ENCODE measurements around the gene IL21R.
A peak's percentile ranks its signal among the peaks of the same experiment; 100 is the strongest.

IL21R gene

GRCh38 chr16:27417047-27417671, 15.2 kb downstream of the IL21R start:
- no peak for DNase-seq (ENCODE audit: insufficient read length, low spot score)
- no peak for TF ChIP-seq TAF1 (IDR thresholded peaks at IDR 0.05; ENCODE audit: low read depth, low read length)
- FAIRE-seq = peak; percentile 85

GRCh38 chr16:27421961-27422740, 20.2 kb downstream of the IL21R start:
- TF ChIP-seq POLR2AphosphoS5 (IDR thresholded peaks at IDR 0.05; ENCODE audit: low read depth, low read length) (no peak), SPI1 (IDR thresholded peaks at IDR 0.05; ENCODE audit: low read depth, low read length) (no peak), TAF1 (IDR thresholded peaks at IDR 0.05; ENCODE audit: low read depth, low read length) (no peak), POLR2A (IDR thresholded peaks at IDR 0.05; ENCODE audit: low read depth, low read length) (no peak), PAX5 (IDR thresholded peaks at IDR 0.05; ENCODE audit: insufficient read depth, low read length, severe bottlenecking) (no peak), POU2F2 (IDR thresholded peaks at IDR 0.05; ENCODE audit: low read depth, low read length) (no peak)
- FAIRE-seq = no peak
- no peak for DNase-seq (ENCODE audit: insufficient read length, low spot score)

GRCh38 chr16:27424772-27425498, 23.0 kb downstream of the IL21R start:
- no peak for FAIRE-seq

GRCh38 chr16:27425961-27426360, 24.0 kb downstream of the IL21R start:
- FAIRE-seq (no peak), DNase-seq (ENCODE audit: insufficient read length, low spot score) (no peak)
- TF ChIP-seq SPI1 (IDR thresholded peaks at IDR 0.05; ENCODE audit: low read depth, low read length) (no peak), PAX5 (IDR thresholded peaks at IDR 0.05; ENCODE audit: insufficient read depth, low read length, severe bottlenecking) (no peak), POLR2AphosphoS5 (IDR thresholded peaks at IDR 0.05; ENCODE audit: low read depth, low read length) (no peak), POU2F2 (IDR thresholded peaks at IDR 0.05; ENCODE audit: low read depth, low read length) (no peak), POLR2A (IDR thresholded peaks at IDR 0.05; ENCODE audit: low read depth, low read length) (no peak), TAF1 (IDR thresholded peaks at IDR 0.05; ENCODE audit: low read depth, low read length) (no peak)

More at GRCh38 chr16:27424772-27425498, 23.0 kb downstream of the IL21R start:
- TF ChIP-seq POLR2A (IDR thresholded peaks at IDR 0.05; ENCODE audit: low read depth, low read length) (peak; percentile 63; the same call in 1 of the 2 replicates), SPI1 (IDR thresholded peaks at IDR 0.05; ENCODE audit: low read depth, low read length) (no peak), POLR2AphosphoS5 (IDR thresholded peaks at IDR 0.05; ENCODE audit: low read depth, low read length) (peak; percentile 66), PAX5 (IDR thresholded peaks at IDR 0.05; ENCODE audit: insufficient read depth, low read length, severe bottlenecking) (no peak), TAF1 (IDR thresholded peaks at IDR 0.05; ENCODE audit: low read depth, low read length) (no peak)
- DNase-seq (ENCODE audit: insufficient read length, low spot score) = no peak

GRCh38 chr16:27426423-27427408, 24.7 kb downstream of the IL21R start:
- peak; percentile 57 for DNase-seq (ENCODE audit: insufficient read length, low spot score)
- peak; percentile 100 for FAIRE-seq
- TF ChIP-seq SPI1 (IDR thresholded peaks at IDR 0.05; ENCODE audit: low read depth, low read length) = peak; percentile 77
- peak; percentile 79 for TF ChIP-seq POLR2A (IDR thresholded peaks at IDR 0.05; ENCODE audit: low read depth, low read length)
- no peak for TF ChIP-seq TAF1 (IDR thresholded peaks at IDR 0.05; ENCODE audit: low read depth, low read length)
- peak; percentile 87 for TF ChIP-seq POLR2AphosphoS5 (IDR thresholded peaks at IDR 0.05; ENCODE audit: low read depth, low read length)
- peak; percentile 96 for TF ChIP-seq PAX5 (IDR thresholded peaks at IDR 0.05; ENCODE audit: insufficient read depth, low read length, severe bottlenecking)
- TF ChIP-seq POU2F2 (IDR thresholded peaks at IDR 0.05; ENCODE audit: low read depth, low read length) = peak; percentile 84

GRCh38 chr16:27427538-27427937, 25.6 kb downstream of the IL21R start:
- FAIRE-seq (peak; percentile 65), DNase-seq (ENCODE audit: insufficient read length, low spot score) (no peak)
- no peak for TF ChIP-seq TAF1 (IDR thresholded peaks at IDR 0.05; ENCODE audit: low read depth, low read length)
- TF ChIP-seq SPI1 (IDR thresholded peaks at IDR 0.05; ENCODE audit: low read depth, low read length) = no peak
- no peak for TF ChIP-seq POU2F2 (IDR thresholded peaks at IDR 0.05; ENCODE audit: low read depth, low read length)
- no peak; the same call in 1 of the 2 replicates for TF ChIP-seq POLR2A (IDR thresholded peaks at IDR 0.05; ENCODE audit: low read depth, low read length)
- no peak for TF ChIP-seq POLR2AphosphoS5 (IDR thresholded peaks at IDR 0.05; ENCODE audit: low read depth, low read length)
- TF ChIP-seq PAX5 (IDR thresholded peaks at IDR 0.05; ENCODE audit: insufficient read depth, low read length, severe bottlenecking) = no peak

GRCh38 chr16:27428026-27428785, 26.2 kb downstream of the IL21R start:
- FAIRE-seq (peak; percentile 5), DNase-seq (ENCODE audit: insufficient read length, low spot score) (no peak)
- TF ChIP-seq PAX5 (IDR thresholded peaks at IDR 0.05; ENCODE audit: insufficient read depth, low read length, severe bottlenecking) (no peak), TAF1 (IDR thresholded peaks at IDR 0.05; ENCODE audit: low read depth, low read length) (no peak), POLR2AphosphoS5 (IDR thresholded peaks at IDR 0.05; ENCODE audit: low read depth, low read length) (peak; percentile 60), POU2F2 (IDR thresholded peaks at IDR 0.05; ENCODE audit: low read depth, low read length) (peak; percentile 28; the same call in 1 of the 2 replicates), SPI1 (IDR thresholded peaks at IDR 0.05; ENCODE audit: low read depth, low read length) (peak; percentile 55)

- DNase-seq (ENCODE audit: insufficient read length, low spot score) = no peak
- no peak for FAIRE-seq
- TF ChIP-seq POLR2AphosphoS5 (IDR thresholded peaks at IDR 0.05; ENCODE audit: low read depth, low read length) = no peak
- no peak for TF ChIP-seq TAF1 (IDR thresholded peaks at IDR 0.05; ENCODE audit: low read depth, low read length)
- TF ChIP-seq PAX5 (IDR thresholded peaks at IDR 0.05; ENCODE audit: insufficient read depth, low read length, severe bottlenecking) = no peak
- no peak for TF ChIP-seq POU2F2 (IDR thresholded peaks at IDR 0.05; ENCODE audit: low read depth, low read length)
- TF ChIP-seq POLR2A (IDR thresholded peaks at IDR 0.05; ENCODE audit: low read depth, low read length) = no peak
- TF ChIP-seq SPI1 (IDR thresholded peaks at IDR 0.05; ENCODE audit: low read depth, low read length) = no peak
Measured at GRCh38 chr16:27429330-27429871, 27.4 kb downstream of the IL21R start.

Measured in GM12891 (cell line).